Activated B cell treated with CpG ODN at 0.5 μM for 24 hours (primary cell): ENCODE results near the gene MSI2. TPM values are rescaled to one million over a fixed set of nuclear protein-coding genes. Genes with fewer than 3 reads are reported as not detected.

Experiments
- ATAC-seq: fragments of 200-7000 bp; cut with Tn5 transposase; one replicate; pipeline ENCODE4 v1.10.0; 2021; ENCODE audit warnings: low read depth, mild to moderate bottlenecking, moderate library complexity
- CTCF ChIA-PET: fragments of 350-600 bp; sonication (Branson Sonifier 250); formaldehyde crosslinking; loops from one replicate; lab custom pipeline; 2021; ENCODE audit warnings: antibody characterized with exemption; lab: Charles Lee
- POLR2A ChIA-PET: fragments of 350-600 bp; sonication (Branson Sonifier 250); formaldehyde crosslinking; loops from one replicate; lab custom pipeline; 2021; ENCODE audit warnings: antibody characterized with exemption; lab: Charles Lee
- DNase-seq: peaks from one replicate; pipeline ENCODE4 v3.0.0; 2022
- H3K27ac Mint-ChIP-seq: one replicate; pipeline ENCODE4 v1.8.0; 2020; ENCODE audit warnings: mixed read lengths
- H3K27me3 Mint-ChIP-seq: one replicate; pipeline ENCODE4 v1.8.0; 2021; ENCODE audit warnings: mixed read lengths
- H3K36me3 Mint-ChIP-seq: one replicate; pipeline ENCODE4 v1.8.0; 2021; ENCODE audit warnings: low read depth, mixed read lengths
- H3K4me1 Mint-ChIP-seq: one replicate; pipeline ENCODE4 v1.8.0; 2021; ENCODE audit warnings: mixed read lengths
- H3K4me3 Mint-ChIP-seq: one replicate; pipeline ENCODE4 v1.8.0; 2020; ENCODE audit warnings: mild to moderate bottlenecking, mixed read lengths
- H3K9me3 Mint-ChIP-seq: one replicate; pipeline ENCODE4 v1.8.0; 2020; ENCODE audit warnings: mixed read lengths
- intact Hi-C: fragments of 100-400 bp; cut with micrococcal nuclease; formaldehyde crosslinking; loops from one replicate; pipeline ENCODE4 v1.15.1; 2024
- total RNA-seq: library from RNA; stranded (reverse); gene quantifications from 2 replicates; pipeline ENCODE4 v1.2.3, GENCODE V29; 2022
- TF ChIP-seq, protein P1 (sequence below): fragments of 200-600 bp; IDR thresholded peaks from one replicate; pipeline ENCODE4 v1.8.0; 2022; ENCODE audit warnings: antibody characterized with exemption, mild to moderate bottlenecking

The MSI2 gene
- total RNA-seq, 1 donor from 2014 or later, result 102 TPM

DNA sequence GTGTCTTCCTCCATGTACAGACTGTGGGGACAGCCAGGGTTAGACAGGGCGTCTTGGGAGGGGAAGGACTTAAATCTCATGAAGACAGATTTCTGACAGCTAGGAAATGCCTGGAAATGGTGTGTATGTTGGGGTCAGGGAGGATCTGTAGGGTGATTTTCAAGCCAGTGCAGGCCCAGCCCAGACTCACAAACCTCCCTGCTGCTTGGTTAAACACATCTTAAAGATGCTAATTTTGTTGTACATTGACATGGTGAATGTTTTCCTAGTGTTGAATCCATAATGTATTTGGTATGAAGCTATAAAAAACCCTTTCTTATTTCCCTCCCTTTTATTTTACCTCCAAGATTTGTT is 250.4 kb downstream of the MSI2 start:
- ATAC-seq (no peak), DNase-seq (no peak)
- TF ChIP-seq, protein P1, sequence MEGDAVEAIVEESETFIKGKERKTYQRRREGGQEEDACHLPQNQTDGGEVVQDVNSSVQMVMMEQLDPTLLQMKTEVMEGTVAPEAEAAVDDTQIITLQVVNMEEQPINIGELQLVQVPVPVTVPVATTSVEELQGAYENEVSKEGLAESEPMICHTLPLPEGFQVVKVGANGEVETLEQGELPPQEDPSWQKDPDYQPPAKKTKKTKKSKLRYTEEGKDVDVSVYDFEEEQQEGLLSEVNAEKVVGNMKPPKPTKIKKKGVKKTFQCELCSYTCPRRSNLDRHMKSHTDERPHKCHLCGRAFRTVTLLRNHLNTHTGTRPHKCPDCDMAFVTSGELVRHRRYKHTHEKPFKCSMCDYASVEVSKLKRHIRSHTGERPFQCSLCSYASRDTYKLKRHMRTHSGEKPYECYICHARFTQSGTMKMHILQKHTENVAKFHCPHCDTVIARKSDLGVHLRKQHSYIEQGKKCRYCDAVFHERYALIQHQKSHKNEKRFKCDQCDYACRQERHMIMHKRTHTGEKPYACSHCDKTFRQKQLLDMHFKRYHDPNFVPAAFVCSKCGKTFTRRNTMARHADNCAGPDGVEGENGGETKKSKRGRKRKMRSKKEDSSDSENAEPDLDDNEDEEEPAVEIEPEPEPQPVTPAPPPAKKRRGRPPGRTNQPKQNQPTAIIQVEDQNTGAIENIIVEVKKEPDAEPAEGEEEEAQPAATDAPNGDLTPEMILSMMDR, result no peak
- H3K9me3 Mint-ChIP-seq, result no peaks in the 10 kb centered on the region
- H3K4me1 Mint-ChIP-seq, result peaks cover 28% of the 10 kb centered on the region
- H3K27ac Mint-ChIP-seq, result no peak overlapping the region
- ChIA-PET POLR2A (no interaction called here), CTCF (no interaction called here)
- H3K4me3 Mint-ChIP-seq, result no peak overlapping the region
- peaks cover under 1% of the 10 kb centered on the region for H3K36me3 Mint-ChIP-seq
- intact Hi-C loops, result no loop called here
- H3K27me3 Mint-ChIP-seq, result no peaks in the 10 kb centered on the region

DNA sequence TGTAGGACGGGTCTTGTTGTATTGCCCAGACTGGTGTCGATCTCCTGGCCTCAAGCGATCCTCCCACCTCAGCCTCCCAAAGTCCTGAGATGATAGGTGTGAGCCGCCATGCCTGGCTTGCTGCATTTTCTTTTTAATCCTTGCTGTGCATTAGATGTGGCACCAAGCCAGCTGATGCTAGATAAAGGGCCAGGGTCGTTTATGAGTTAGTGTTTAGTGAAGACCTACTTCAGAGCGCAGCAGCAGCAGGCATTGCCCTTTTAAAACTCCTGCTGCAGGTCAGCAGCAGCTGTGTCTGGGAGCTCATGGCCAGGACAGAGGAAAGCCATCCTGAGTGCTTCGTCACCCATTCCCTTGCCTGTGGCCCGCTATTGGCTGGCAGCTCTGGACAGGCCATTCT is 251.5 kb downstream of the MSI2 start:
- ChIA-PET POLR2A (no interaction called here), CTCF (no interaction called here)
- TF ChIP-seq, protein P1, result no peak
- Mint-ChIP-seq H3K27me3 (no peaks in the 10 kb centered on the region), H3K4me3 (no peak overlapping the region), H3K9me3 (no peaks in the 10 kb centered on the region), H3K4me1 (peaks cover 28% of the 10 kb centered on the region), H3K36me3 (peaks cover 3% of the 10 kb centered on the region), H3K27ac (no peak overlapping the region)
- DNase-seq (no peak), ATAC-seq (no peak)
- intact Hi-C loops, result no loop called here

DNA sequence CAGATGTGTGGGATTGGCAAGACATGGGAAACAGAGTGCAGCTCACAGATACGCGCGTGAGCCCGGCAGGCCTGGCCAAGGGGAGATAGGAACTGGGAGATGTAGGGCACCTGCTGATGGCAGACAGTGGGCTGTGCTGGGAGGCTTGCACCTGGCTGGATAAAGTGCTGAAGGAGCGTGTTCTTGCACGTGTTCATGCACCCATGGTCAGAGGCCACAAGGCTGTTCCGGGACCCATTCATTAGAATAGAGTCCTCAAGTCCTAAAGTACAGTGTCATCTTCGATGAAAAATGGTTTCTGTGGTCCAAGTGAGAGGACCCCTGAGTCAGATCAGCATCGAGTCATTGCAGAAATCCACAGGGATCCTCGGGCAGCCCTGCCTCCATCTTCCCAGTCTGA is 252.3 kb downstream of the MSI2 start:
- no peak for DNase-seq
- POLR2A ChIA-PET, result no interaction called here
- ATAC-seq, result no peak
- peaks cover 3% of the 10 kb centered on the region for H3K36me3 Mint-ChIP-seq
- CTCF ChIA-PET, result interaction anchor here (0.9 kb wide), 1 partner anchor 266 kb away, joined by 3 read pairs; no protein-coding TSS in a partner anchor
- no peak overlapping the region for H3K27ac Mint-ChIP-seq
- TF ChIP-seq, protein P1, result no peak
- intact Hi-C loops, result no loop called here
- H3K4me1 Mint-ChIP-seq, result peaks cover 28% of the 10 kb centered on the region
- no peaks in the 10 kb centered on the region for H3K27me3 Mint-ChIP-seq
- no peak overlapping the region for H3K4me3 Mint-ChIP-seq
- H3K9me3 Mint-ChIP-seq, result no peaks in the 10 kb centered on the region

DNA sequence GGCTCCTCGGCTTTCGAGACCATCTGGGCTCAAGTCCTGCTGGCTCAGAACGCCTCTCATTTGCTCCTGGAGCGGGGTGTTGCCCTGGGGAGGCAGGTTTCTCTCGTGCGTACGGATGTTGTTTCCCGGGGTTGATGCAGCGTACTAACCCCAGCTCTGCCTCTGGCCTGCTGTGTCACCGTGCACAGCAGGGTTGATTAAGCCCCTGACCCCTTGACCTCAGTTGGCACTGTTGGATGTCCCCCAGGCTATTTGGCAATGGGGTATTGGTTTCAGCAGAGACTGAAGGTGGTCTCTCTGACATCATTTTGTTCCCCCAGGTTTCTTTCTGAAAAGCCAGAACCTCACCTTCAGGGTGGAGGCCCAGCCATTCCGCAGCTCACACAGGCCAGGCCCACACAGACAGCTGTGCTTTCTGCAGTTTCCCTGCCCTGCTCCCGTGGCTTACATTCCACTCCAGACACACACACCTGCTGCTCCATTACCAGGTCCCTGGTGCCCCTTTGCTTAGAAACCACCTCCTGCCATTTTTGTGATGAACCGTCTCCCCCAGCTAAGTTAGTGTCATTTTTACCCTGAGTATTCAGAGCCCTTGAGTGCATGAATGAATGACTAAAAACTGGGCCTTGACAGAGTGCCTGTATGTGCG is 255.3 kb downstream of the MSI2 start:
- TF ChIP-seq, protein P1, result no peak
- DNase-seq (no peak), ATAC-seq (no peak)
- H3K4me3 Mint-ChIP-seq, result no peak overlapping the region
- ChIA-PET CTCF (no interaction called here), POLR2A (no interaction called here)
- no peaks in the 10 kb centered on the region for H3K27me3 Mint-ChIP-seq
- peaks cover 3% of the 10 kb centered on the region for H3K36me3 Mint-ChIP-seq
- intact Hi-C loops, result no loop called here
- no peak overlapping the region for H3K27ac Mint-ChIP-seq
- no peaks in the 10 kb centered on the region for H3K9me3 Mint-ChIP-seq
- H3K4me1 Mint-ChIP-seq, result peaks cover 25% of the 10 kb centered on the region

DNA sequence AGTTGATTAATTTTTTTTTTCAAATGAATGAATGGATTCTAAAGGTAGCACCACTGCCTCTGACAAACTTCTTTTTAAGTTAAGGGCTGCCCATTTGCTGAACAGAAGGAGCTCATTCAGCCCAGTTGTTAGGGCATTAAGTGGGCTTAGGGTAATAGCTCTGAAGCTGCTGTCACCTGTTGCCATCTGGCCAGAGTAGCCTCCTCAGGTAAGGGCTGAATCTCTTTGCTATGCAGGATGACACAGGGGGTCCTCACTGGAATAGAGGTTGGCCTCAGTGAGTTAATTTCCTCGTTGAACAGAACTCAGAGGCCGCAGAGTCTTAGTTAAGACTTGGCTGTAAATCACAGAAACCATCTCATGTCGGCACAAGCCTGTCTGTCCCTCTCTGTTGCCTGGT is 255.9 kb downstream of the MSI2 start:
- ATAC-seq, result no peak
- intact Hi-C loops, result no loop called here
- Mint-ChIP-seq H3K9me3 (no peaks in the 10 kb centered on the region), H3K4me1 (peaks cover 25% of the 10 kb centered on the region), H3K4me3 (no peak overlapping the region), H3K27ac (no peak overlapping the region), H3K27me3 (no peaks in the 10 kb centered on the region), H3K36me3 (peaks cover 3% of the 10 kb centered on the region)
- TF ChIP-seq, protein P1, result no peak
- ChIA-PET POLR2A (no interaction called here), CTCF (interaction anchor here (0.8 kb wide), 1 partner anchor 269 kb away, joined by 3 read pairs; no protein-coding TSS in a partner anchor)
- DNase-seq, result no peak
